22Rv1 (cell line): ENCODE measurements around the gene SYTL3.

Source experiments
- CTCF ChIP-seq: fragments of 450-650 bp; IDR thresholded peaks from 2 replicates; pipeline ENCODE4 v1.5.1; 2017; ENCODE audit warnings: mild to moderate bottlenecking
- ZFX ChIP-seq: fragments of 450-650 bp; IDR thresholded peaks from 2 replicates; pipeline ENCODE4 v1.6.1; 2017; ENCODE audit warnings: antibody characterized with exemption, borderline replicate concordance

DNA sequence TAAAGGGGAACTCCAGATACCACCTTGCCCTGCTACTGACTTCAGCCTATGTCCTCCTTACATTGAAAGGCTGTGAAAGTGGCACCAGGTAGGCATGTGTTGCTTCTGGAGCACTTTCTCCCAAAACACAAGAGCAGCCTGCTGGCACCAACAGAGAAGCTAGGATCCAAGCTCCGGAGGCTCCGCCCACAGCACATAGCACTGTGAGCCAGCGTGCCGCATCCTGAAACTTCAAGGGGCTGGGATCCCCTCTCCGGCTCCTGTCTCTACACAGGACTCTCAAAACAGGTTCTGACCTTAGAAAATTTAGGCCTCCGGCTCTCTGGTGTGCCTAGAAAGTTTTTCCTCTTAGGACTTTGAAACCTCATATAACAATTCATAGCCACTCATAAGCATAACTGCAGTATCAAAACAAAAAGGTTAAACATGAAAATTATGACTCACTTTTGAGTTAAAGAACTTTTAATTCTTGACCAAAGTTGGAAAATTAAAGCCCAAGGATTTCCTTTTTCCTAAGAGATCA is 128.2 kb downstream of the SYTL3 start:
- TF ChIP-seq CTCF (no peak), ZFX (no peak)
